T-helper 2 cell treated with Interferon-gamma antibody and Interleukin-4, amounts not matched to agents 5 μg/mL and 100 μg/mL, for 36 hours (primary cell): Measurements from ENCODE around the gene EXOC3.
A peak's percentile ranks its signal among the peaks of the same experiment; 100 is the strongest.

ENCODE experiments used
- DNase-seq: peaks from one replicate; pipeline ENCODE4 v3.0.0; 2021; ENCODE audit warnings: low spot score
- H3K27ac Mint-ChIP-seq: one replicate; pipeline ENCODE4 v1.8.0; 2021; ENCODE audit warnings: mild to moderate bottlenecking, mixed read lengths
- H3K27me3 Mint-ChIP-seq: one replicate; pipeline ENCODE4 v1.8.0; 2021; ENCODE audit warnings: low read depth, mixed read lengths
- H3K36me3 Mint-ChIP-seq: one replicate; pipeline ENCODE4 v1.8.0; 2021; ENCODE audit warnings: low read depth, mixed read lengths
- H3K4me1 Mint-ChIP-seq: one replicate; pipeline ENCODE4 v1.8.0; 2021; ENCODE audit warnings: low read depth, mixed read lengths
- H3K4me3 Mint-ChIP-seq: one replicate; pipeline ENCODE4 v1.8.0; 2022; ENCODE audit warnings: mild to moderate bottlenecking, moderate library complexity, mixed read lengths
- H3K9me3 Mint-ChIP-seq: one replicate; pipeline ENCODE4 v1.8.0; 2021; ENCODE audit warnings: mixed read lengths

EXOC3 gene

GRCh38 chr5:417301-418161 lies 25.4 kb upstream of the EXOC3 start:
- no peaks in the 10 kb centered on the region for H3K27me3 Mint-ChIP-seq
- H3K27ac Mint-ChIP-seq, result no peak overlapping the region
- peaks cover 10% of the 10 kb centered on the region for H3K4me1 Mint-ChIP-seq
- H3K4me3 Mint-ChIP-seq, result no peak overlapping the region
- H3K36me3 Mint-ChIP-seq, result peaks cover 27% of the 10 kb centered on the region
- H3K9me3 Mint-ChIP-seq, result no peaks in the 10 kb centered on the region
- no peak for DNase-seq

- Mint-ChIP-seq H3K36me3 (peaks cover 29% of the 10 kb centered on the region), H3K27ac (no peak overlapping the region), H3K9me3 (no peaks in the 10 kb centered on the region), H3K4me3 (no peak overlapping the region), H3K27me3 (no peaks in the 10 kb centered on the region), H3K4me1 (peaks cover 15% of the 10 kb centered on the region)
- no peak for DNase-seq
Observed at GRCh38 chr5:418162-419121, 24.5 kb upstream of the EXOC3 start.

- Mint-ChIP-seq H3K4me1 (peaks cover 15% of the 10 kb centered on the region), H3K27ac (no peak overlapping the region), H3K36me3 (peaks cover 23% of the 10 kb centered on the region), H3K9me3 (no peaks in the 10 kb centered on the region), H3K4me3 (no peak overlapping the region), H3K27me3 (no peaks in the 10 kb centered on the region)
- DNase-seq, result no peak
Observed at GRCh38 chr5:419970-420369, 23.0 kb upstream of the EXOC3 start.

GRCh38 chr5:420632-421286 lies 22.2 kb upstream of the EXOC3 start:
- Mint-ChIP-seq H3K4me3 (no peak overlapping the region), H3K9me3 (no peaks in the 10 kb centered on the region), H3K4me1 (peaks cover 14% of the 10 kb centered on the region), H3K27me3 (no peaks in the 10 kb centered on the region), H3K27ac (no peak overlapping the region), H3K36me3 (peaks cover 26% of the 10 kb centered on the region)
- DNase-seq, result no peak

GRCh38 chr5:421287-421880 lies 21.6 kb upstream of the EXOC3 start:
- Mint-ChIP-seq H3K4me1 (peaks cover 14% of the 10 kb centered on the region), H3K36me3 (peaks cover 28% of the 10 kb centered on the region), H3K9me3 (no peaks in the 10 kb centered on the region), H3K27ac (no peak overlapping the region), H3K4me3 (no peak overlapping the region), H3K27me3 (no peaks in the 10 kb centered on the region)
- no peak for DNase-seq

GRCh38 chr5:421901-422300 lies 21.1 kb upstream of the EXOC3 start:
- Mint-ChIP-seq H3K27ac (peak overlapping the region; percentile 61), H3K4me3 (no peak overlapping the region), H3K36me3 (peaks cover 30% of the 10 kb centered on the region)

GRCh38 chr5:422323-423232 lies 20.4 kb upstream of the EXOC3 start:
- H3K27me3 Mint-ChIP-seq, result no peaks in the 10 kb centered on the region
- no peak overlapping the region for H3K4me3 Mint-ChIP-seq
- DNase-seq, result no peak
- H3K36me3 Mint-ChIP-seq, result peaks cover 31% of the 10 kb centered on the region
- peak overlapping the region; percentile 61 for H3K27ac Mint-ChIP-seq
- H3K4me1 Mint-ChIP-seq, result peaks cover 16% of the 10 kb centered on the region
- H3K9me3 Mint-ChIP-seq, result no peaks in the 10 kb centered on the region

More at GRCh38 chr5:421901-422300, 21.1 kb upstream of the EXOC3 start:
- DNase-seq, result no peak
- no peaks in the 10 kb centered on the region for H3K27me3 Mint-ChIP-seq
- H3K4me1 Mint-ChIP-seq, result peaks cover 16% of the 10 kb centered on the region
- H3K9me3 Mint-ChIP-seq, result no peaks in the 10 kb centered on the region

- H3K27ac Mint-ChIP-seq, result peak overlapping the region; percentile 28
- peaks cover 16% of the 10 kb centered on the region for H3K4me1 Mint-ChIP-seq
- no peaks in the 10 kb centered on the region for H3K27me3 Mint-ChIP-seq
- peaks cover 37% of the 10 kb centered on the region for H3K36me3 Mint-ChIP-seq
- DNase-seq, result no peak
- H3K9me3 Mint-ChIP-seq, result no peaks in the 10 kb centered on the region
- no peak overlapping the region for H3K4me3 Mint-ChIP-seq
Observed at GRCh38 chr5:423233-423565, 19.8 kb upstream of the EXOC3 start.

- peaks cover 16% of the 10 kb centered on the region for H3K4me1 Mint-ChIP-seq
- DNase-seq, result no peak
- H3K9me3 Mint-ChIP-seq, result no peaks in the 10 kb centered on the region
- H3K27ac Mint-ChIP-seq, result no peak overlapping the region
- peaks cover 38% of the 10 kb centered on the region for H3K36me3 Mint-ChIP-seq
- no peaks in the 10 kb centered on the region for H3K27me3 Mint-ChIP-seq
- H3K4me3 Mint-ChIP-seq, result no peak overlapping the region
Observed at GRCh38 chr5:423626-424261, 19.2 kb upstream of the EXOC3 start.

GRCh38 chr5:424301-425110 lies 18.5 kb upstream of the EXOC3 start:
- peaks cover 16% of the 10 kb centered on the region for H3K4me1 Mint-ChIP-seq
- H3K9me3 Mint-ChIP-seq, result no peaks in the 10 kb centered on the region
- H3K27me3 Mint-ChIP-seq, result no peaks in the 10 kb centered on the region
- no peak overlapping the region for H3K4me3 Mint-ChIP-seq
- DNase-seq, result no peak
- H3K27ac Mint-ChIP-seq, result peak overlapping the region; percentile 76
- peaks cover 38% of the 10 kb centered on the region for H3K36me3 Mint-ChIP-seq

- Mint-ChIP-seq H3K4me1 (peaks cover 18% of the 10 kb centered on the region), H3K4me3 (no peak overlapping the region), H3K27me3 (no peaks in the 10 kb centered on the region), H3K36me3 (peaks cover 37% of the 10 kb centered on the region), H3K27ac (no peak overlapping the region), H3K9me3 (no peaks in the 10 kb centered on the region)
- DNase-seq, result no peak
Observed at GRCh38 chr5:425714-426113, 17.3 kb upstream of the EXOC3 start.
